Measurements from ENCODE around the gene RAP1GAP2. TPM values are rescaled to one million over a fixed set of nuclear protein-coding genes. Genes with fewer than 3 reads are reported as not detected.
A peak's percentile ranks its signal among the peaks of the same experiment; 100 is the strongest.

RAP1GAP2 gene
- total RNA-seq, 3 donors from 2014 or later (not counting 1 experiment from before 2014, with no cell fraction given): 274 to 418 (median 390) TPM

- H3K27ac ChIP-seq (ENCODE audit: low read length): no peak overlapping the region
- H3K4me3 ChIP-seq (ENCODE audit: low read length): no peak overlapping the region
- no peaks in the 10 kb centered on the region for H3K9me3 Mint-ChIP-seq
- WGBS (ENCODE audit: insufficient coverage): 92% methylated on average over 14 of the region's 14 CpGs
- no peaks in the 10 kb centered on the region for H3K36me3 Mint-ChIP-seq
- peaks cover 17 to 37% of the 10 kb centered on the region in 2 donors for H3K4me1 Mint-ChIP-seq
- no peaks in the 10 kb centered on the region for H3K27me3 Mint-ChIP-seq (ENCODE audit: low read depth in 2 of 2)
- ATAC-seq (no peak), DNase-seq (no peak)
- intact Hi-C loops (cut with micrococcal nuclease): no loop called here
- H3K4me1 ChIP-seq (ENCODE audit: control insufficient read depth, insufficient read depth, low read length): peaks cover 7% of the 10 kb centered on the region
- H3K27ac Mint-ChIP-seq: peak overlapping the region in 1 of 2 donors; percentile 58
- no peaks in the 10 kb centered on the region for H3K27me3 ChIP-seq (ENCODE audit: control insufficient read depth, insufficient read depth, low read length)
- TF ChIP-seq CTCF (IDR thresholded peaks at IDR 0.05): no peak
- no peak overlapping the region for H3K4me3 Mint-ChIP-seq
- no peaks in the 10 kb centered on the region for H3K9me3 ChIP-seq (ENCODE audit: control insufficient read depth, insufficient read depth, low read length)
- H3K36me3 ChIP-seq (ENCODE audit: control insufficient read depth, insufficient read depth, low read length): peaks cover 52% of the 10 kb centered on the region
Measured at GRCh38 chr17:2962729-2963128, 166.5 kb downstream of the RAP1GAP2 start.

- WGBS (ENCODE audit: insufficient coverage): 96% methylated on average over 20 of the region's 21 CpGs
- no peak for ATAC-seq
Measured at GRCh38 chr17:2963332-2964027, 167.2 kb downstream of the RAP1GAP2 start.

GRCh38 chr17:2964028-2964356 is 167.8 kb downstream of the RAP1GAP2 start:
- Mint-ChIP-seq H3K36me3 (no peaks in the 10 kb centered on the region), H3K4me1 (peaks cover 5 to 26% of the 10 kb centered on the region in 2 donors), H3K9me3 (no peaks in the 10 kb centered on the region), H3K27me3 (ENCODE audit: low read depth in 2 of 2) (no peaks in the 10 kb centered on the region), H3K27ac (no peak overlapping the region), H3K4me3 (no peak overlapping the region)
- DNase-seq: no peak
- no peak for ATAC-seq
- Histone ChIP-seq H3K27ac (ENCODE audit: low read length) (no peak overlapping the region), H3K9me3 (ENCODE audit: control insufficient read depth, insufficient read depth, low read length) (no peaks in the 10 kb centered on the region), H3K27me3 (ENCODE audit: control insufficient read depth, insufficient read depth, low read length) (no peaks in the 10 kb centered on the region), H3K4me1 (ENCODE audit: control insufficient read depth, insufficient read depth, low read length) (no peaks in the 10 kb centered on the region), H3K4me3 (ENCODE audit: low read length) (no peak overlapping the region), H3K36me3 (ENCODE audit: control insufficient read depth, insufficient read depth, low read length) (peaks cover 64% of the 10 kb centered on the region)
- TF ChIP-seq CTCF (IDR thresholded peaks at IDR 0.05): no peak
- intact Hi-C loops (cut with micrococcal nuclease): no loop called here
- WGBS (ENCODE audit: insufficient coverage): 94% methylated on average over 3 of the region's 6 CpGs

More at GRCh38 chr17:2963332-2964027, 167.2 kb downstream of the RAP1GAP2 start:
- Mint-ChIP-seq H3K27me3 (ENCODE audit: low read depth in 2 of 2) (no peaks in the 10 kb centered on the region), H3K9me3 (no peaks in the 10 kb centered on the region), H3K36me3 (no peaks in the 10 kb centered on the region), H3K4me1 (peaks cover 9 to 30% of the 10 kb centered on the region in 2 donors), H3K4me3 (no peak overlapping the region), H3K27ac (peak overlapping the region in 1 of 2 donors; percentile 58)
- no peaks in the 10 kb centered on the region for H3K9me3 ChIP-seq (ENCODE audit: control insufficient read depth, insufficient read depth, low read length)
- no peak overlapping the region for H3K4me3 ChIP-seq (ENCODE audit: low read length)
- TF ChIP-seq CTCF (IDR thresholded peaks at IDR 0.05): no peak
- H3K4me1 ChIP-seq (ENCODE audit: control insufficient read depth, insufficient read depth, low read length): no peaks in the 10 kb centered on the region
- H3K27ac ChIP-seq (ENCODE audit: low read length): no peak overlapping the region
- no peak for DNase-seq
- H3K36me3 ChIP-seq (ENCODE audit: control insufficient read depth, insufficient read depth, low read length): peaks cover 59% of the 10 kb centered on the region
- H3K27me3 ChIP-seq (ENCODE audit: control insufficient read depth, insufficient read depth, low read length): no peaks in the 10 kb centered on the region
- intact Hi-C loops (cut with micrococcal nuclease): no loop called here

GRCh38 chr17:2964370-2964769 is 168.1 kb downstream of the RAP1GAP2 start:
- Mint-ChIP-seq H3K9me3 (no peaks in the 10 kb centered on the region), H3K27ac (no peak overlapping the region), H3K4me1 (peaks cover 1 to 23% of the 10 kb centered on the region in 2 donors), H3K4me3 (no peak overlapping the region), H3K36me3 (no peaks in the 10 kb centered on the region), H3K27me3 (ENCODE audit: low read depth in 2 of 2) (no peaks in the 10 kb centered on the region)
- WGBS (ENCODE audit: insufficient coverage): 95% methylated on average over 9 of the region's 10 CpGs
- no peak for TF ChIP-seq CTCF (IDR thresholded peaks at IDR 0.05)
- no peak for ATAC-seq
- no peak for DNase-seq
- intact Hi-C loops (cut with micrococcal nuclease): no loop called here
- Histone ChIP-seq H3K4me3 (ENCODE audit: low read length) (no peak overlapping the region), H3K36me3 (ENCODE audit: control insufficient read depth, insufficient read depth, low read length) (peaks cover 62% of the 10 kb centered on the region), H3K27ac (ENCODE audit: low read length) (no peak overlapping the region), H3K9me3 (ENCODE audit: control insufficient read depth, insufficient read depth, low read length) (no peaks in the 10 kb centered on the region), H3K27me3 (ENCODE audit: control insufficient read depth, insufficient read depth, low read length) (no peaks in the 10 kb centered on the region), H3K4me1 (ENCODE audit: control insufficient read depth, insufficient read depth, low read length) (no peaks in the 10 kb centered on the region)

All from natural killer cell (primary cell).